Tibial nerve (tissue), 3 donors: ENCODE data around the gene SHISAL2A.

ENCODE experiments used
- POLR2A ChIP-seq, 2 donors: fragments of 450-650 bp; IDR thresholded peaks; one replicate each; pipeline ENCODE4 v1.6.1; 2017; ENCODE audit warnings: antibody characterized with exemption in 2 of 2, mild to moderate bottlenecking in 2 of 2, moderate library complexity in 2 of 2
- TF ChIP-seq, protein P1 (sequence below), 5 experiments: fragments of 200-600 bp in 3 of 5; fragments of 450-650 bp in 2 of 5; sonication (generic) in 3 of 5; IDR thresholded peaks; one replicate each; pipeline ENCODE4 v1.5.1; 2016 to 2019; ENCODE audit warnings: antibody characterized with exemption in 5 of 5, mild to moderate bottlenecking in 3 of 5, moderate library complexity in 2 of 5

DNA sequence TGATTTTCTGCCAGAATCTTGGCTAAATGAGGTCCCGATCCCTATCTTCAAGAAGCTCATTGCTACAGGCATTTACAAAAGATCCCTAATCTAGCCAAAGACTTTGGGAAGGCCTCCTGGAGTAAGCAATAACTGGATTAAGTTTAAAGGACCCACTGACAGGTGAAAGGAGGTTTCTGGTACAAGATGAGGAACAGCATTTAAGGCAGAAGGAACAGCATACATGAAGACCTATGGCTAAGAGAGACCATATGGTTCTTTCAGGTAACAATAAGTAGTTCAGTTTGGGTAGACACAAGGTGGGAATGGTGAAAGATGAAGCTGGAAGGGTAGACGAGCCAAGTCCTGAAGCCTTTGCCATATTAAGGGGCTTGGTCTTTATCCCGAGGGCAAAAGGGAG, 27.8 kb downstream of the SHISAL2A start:
- no peak for TF ChIP-seq POLR2A (IDR thresholded peaks at IDR 0.05)
- TF ChIP-seq, protein P1, sequence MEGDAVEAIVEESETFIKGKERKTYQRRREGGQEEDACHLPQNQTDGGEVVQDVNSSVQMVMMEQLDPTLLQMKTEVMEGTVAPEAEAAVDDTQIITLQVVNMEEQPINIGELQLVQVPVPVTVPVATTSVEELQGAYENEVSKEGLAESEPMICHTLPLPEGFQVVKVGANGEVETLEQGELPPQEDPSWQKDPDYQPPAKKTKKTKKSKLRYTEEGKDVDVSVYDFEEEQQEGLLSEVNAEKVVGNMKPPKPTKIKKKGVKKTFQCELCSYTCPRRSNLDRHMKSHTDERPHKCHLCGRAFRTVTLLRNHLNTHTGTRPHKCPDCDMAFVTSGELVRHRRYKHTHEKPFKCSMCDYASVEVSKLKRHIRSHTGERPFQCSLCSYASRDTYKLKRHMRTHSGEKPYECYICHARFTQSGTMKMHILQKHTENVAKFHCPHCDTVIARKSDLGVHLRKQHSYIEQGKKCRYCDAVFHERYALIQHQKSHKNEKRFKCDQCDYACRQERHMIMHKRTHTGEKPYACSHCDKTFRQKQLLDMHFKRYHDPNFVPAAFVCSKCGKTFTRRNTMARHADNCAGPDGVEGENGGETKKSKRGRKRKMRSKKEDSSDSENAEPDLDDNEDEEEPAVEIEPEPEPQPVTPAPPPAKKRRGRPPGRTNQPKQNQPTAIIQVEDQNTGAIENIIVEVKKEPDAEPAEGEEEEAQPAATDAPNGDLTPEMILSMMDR (IDR thresholded peaks at IDR 0.05): no peak
